COLO668 (cell line): Measurements from ENCODE around the gene MEX3B.
"Not testable (repeated sequence)": the region's sequence is repeated elsewhere in the genome, so short reads cannot be mapped to it uniquely, and the experiment has no call there.

Experiments used
- DNase-seq: peaks from one replicate; lab custom pipeline; 2025; ENCODE audit not compliant: unreplicated experiment; lab: John Stamatoyannopoulos, UW

Gene MEX3B

GRCh38 chr15:82014989-82015388 is 30.8 kb downstream of the MEX3B start:
- DNase-seq: no peak

GRCh38 chr15:82012908-82013307 is 32.9 kb downstream of the MEX3B start:
- no peak for DNase-seq

GRCh38 chr15:82005239-82005638 is 40.6 kb downstream of the MEX3B start:
- DNase-seq: no peak

GRCh38 chr15:82003916-82004315 is 41.9 kb downstream of the MEX3B start:
- no peak for DNase-seq

- not testable (repeated sequence) for DNase-seq
These were observed 50.7 kb downstream of the MEX3B start for GRCh38 chr15:81995081-81995480.

GRCh38 chr15:81992523-81992922 is 53.3 kb downstream of the MEX3B start:
- no peak for DNase-seq
